Bone marrow (tissue), 2 donors: ENCODE results near the gene RNF114.
"Not testable (repeated sequence)": the region's sequence is repeated elsewhere in the genome, so short reads cannot be mapped to it uniquely, and the experiment has no call there.

Experiments used
- DNase-seq, 2 donors: peaks; one replicate each; lab custom pipeline; 2025; lab: John Stamatoyannopoulos, UW

RNF114 gene

GRCh38 chr20:49928411-49929141, 7.6 kb upstream of the RNF114 start:
- peak; percentile 24 to 56 for DNase-seq

GRCh38 chr20:49929142-49929494, 7.1 kb upstream of the RNF114 start:
- DNase-seq, result no peak

- DNase-seq, result no peak
Observed at GRCh38 chr20:49935746-49936152, 448 bp upstream of the RNF114 start.

- DNase-seq, result peak in 1 of 2 donors; percentile 43
Observed at GRCh38 chr20:49937027-49937929, 1.1 kb downstream of the RNF114 start.

GRCh38 chr20:49938173-49939163, 2.3 kb downstream of the RNF114 start:
- DNase-seq, result no peak

GRCh38 chr20:49941456-49941855, 5.3 kb downstream of the RNF114 start:
- no peak for DNase-seq

- DNase-seq, result no peak
Observed at GRCh38 chr20:49942303-49942702, 6.1 kb downstream of the RNF114 start.

- no peak for DNase-seq
Observed at GRCh38 chr20:49942942-49943341, 6.7 kb downstream of the RNF114 start.

GRCh38 chr20:49945306-49945700, 9.1 kb downstream of the RNF114 start:
- DNase-seq, result no peak

- no peak for DNase-seq
Observed at GRCh38 chr20:49945701-49946477, 9.7 kb downstream of the RNF114 start.

GRCh38 chr20:49948178-49948577, 12.0 kb downstream of the RNF114 start:
- no peak for DNase-seq

- no peak for DNase-seq
Observed at GRCh38 chr20:49948809-49949507, 12.8 kb downstream of the RNF114 start.

- DNase-seq, result no peak
Observed at GRCh38 chr20:49951151-49951550, 15.0 kb downstream of the RNF114 start.

GRCh38 chr20:49955167-49955566, 19.0 kb downstream of the RNF114 start:
- no peak for DNase-seq

GRCh38 chr20:49955830-49956396, 19.7 kb downstream of the RNF114 start:
- DNase-seq, result not testable (repeated sequence)

- DNase-seq, result no peak
Observed at GRCh38 chr20:49956689-49957088, 20.5 kb downstream of the RNF114 start.

- peak in 1 of 2 donors; percentile 38 for DNase-seq
Observed at GRCh38 chr20:49957089-49957938, 21.1 kb downstream of the RNF114 start.

GRCh38 chr20:49961413-49961812, 25.2 kb downstream of the RNF114 start:
- DNase-seq, result no peak
